HG03439 (cell line): ENCODE results near the gene NDRG4.
"Not testable (repeated sequence)": the region's sequence is repeated elsewhere in the genome, so short reads cannot be mapped to it uniquely, and the experiment has no call there.

Experiments used
- ATAC-seq: cut with Tn5 transposase; IDR thresholded peaks from one replicate; pipeline ENCODE4 v1.9.1; 2021; ENCODE audit warnings: mild to moderate bottlenecking, moderate library complexity; ENCODE audit not compliant: unreplicated experiment

NDRG4 gene

DNA sequence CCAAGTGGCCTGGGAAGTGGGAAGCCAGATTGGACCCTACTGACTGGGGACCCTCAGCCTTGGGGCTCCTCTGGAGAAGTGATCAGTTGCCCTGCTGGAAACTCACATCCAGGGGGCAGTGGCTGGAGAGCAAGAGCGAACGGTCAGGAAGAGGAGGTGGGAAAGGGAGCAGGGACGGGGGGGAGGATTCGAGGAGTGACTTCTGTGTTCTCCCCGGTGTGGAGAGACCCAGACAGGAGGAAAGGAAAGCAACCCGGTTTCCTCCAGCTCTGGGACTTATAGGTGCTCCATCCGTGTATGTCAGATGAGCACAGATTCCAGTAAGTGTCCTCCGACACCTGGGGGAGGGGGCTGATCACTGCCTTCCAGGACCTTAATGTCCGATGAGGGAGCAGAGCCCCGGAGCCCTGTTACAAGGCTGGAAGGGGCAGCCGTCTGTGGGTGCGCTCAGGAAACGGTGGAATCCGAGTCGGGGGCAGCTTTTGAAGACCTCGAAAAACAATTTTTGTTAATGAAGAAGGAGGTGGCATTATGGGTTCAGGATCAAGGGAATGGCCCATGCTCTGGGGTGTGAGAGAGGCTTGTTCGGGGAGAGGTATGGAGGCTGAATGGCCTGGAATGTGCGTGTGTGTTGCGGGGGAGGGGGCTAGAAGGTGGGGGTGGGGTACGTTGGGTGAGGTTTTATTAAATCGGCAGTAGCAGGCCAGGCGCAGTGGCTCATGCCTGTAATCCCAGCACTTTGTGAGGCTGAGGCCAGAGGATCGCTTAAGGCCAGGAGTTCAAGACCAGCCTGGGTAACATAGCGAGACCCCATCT lies 34.8 kb upstream of the NDRG4 start:
- no peak for ATAC-seq

DNA sequence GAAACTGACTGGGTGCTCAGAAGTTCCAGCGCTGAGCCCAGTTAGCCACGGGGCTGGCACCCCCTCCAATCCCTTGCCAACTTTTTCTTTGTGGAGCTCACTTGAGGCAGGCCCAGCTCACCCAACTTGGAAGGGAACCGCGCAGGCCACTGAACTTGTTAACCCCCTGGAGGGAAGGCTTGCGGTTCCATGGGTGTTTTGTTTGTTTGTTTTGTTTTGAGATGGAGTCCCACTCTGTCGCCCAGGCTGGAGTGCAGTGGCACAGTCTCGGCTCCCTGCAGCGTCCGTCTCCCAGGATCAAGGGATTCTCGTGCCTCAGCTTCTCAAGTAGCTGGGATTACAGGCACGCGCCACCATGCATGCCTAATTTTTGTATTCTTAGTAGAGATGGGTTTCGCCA lies 34.1 kb upstream of the NDRG4 start:
- ATAC-seq, result no peak

GRCh38 chr16:58466396-58466795 lies 33.5 kb upstream of the NDRG4 start:
- ATAC-seq, result no peak

- no peak for ATAC-seq
Measured at GRCh38 chr16:58467905-58468304, 32.0 kb upstream of the NDRG4 start.

DNA sequence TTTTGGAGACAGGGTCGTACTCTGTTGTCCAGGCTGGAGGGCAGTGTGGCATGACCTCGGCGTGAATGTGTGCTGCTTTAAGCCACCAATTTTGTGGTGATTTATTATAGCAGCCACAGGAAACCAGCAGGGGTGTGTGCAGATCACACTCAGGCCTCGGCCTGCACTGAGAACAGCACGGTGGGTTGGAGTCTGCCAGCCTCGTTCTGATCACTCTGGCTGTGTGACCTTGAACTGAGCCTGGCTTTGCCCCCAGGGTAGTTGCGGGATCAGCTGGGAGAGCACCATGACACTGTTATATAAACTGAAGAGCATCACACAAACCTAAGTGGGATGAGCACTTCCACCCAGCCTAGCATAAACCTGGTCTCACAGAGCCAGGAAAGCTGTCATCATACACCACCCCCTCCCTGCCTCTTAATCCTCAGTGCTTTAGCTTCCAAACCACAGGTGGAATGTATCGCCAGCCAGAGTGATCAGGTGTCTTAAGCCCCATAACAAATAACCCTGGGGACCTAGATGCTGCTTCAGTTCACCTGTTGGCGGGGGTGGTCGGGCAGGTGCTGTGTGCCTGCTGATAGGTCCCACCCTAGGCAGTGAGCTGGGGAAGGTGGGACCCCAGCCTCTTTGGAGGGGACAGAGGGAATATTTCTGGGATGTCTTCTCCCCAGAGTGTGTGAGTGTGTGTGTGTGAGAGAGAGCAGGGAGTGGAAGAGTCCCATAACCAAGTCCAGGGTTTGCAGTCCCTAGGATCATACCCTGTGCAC lies 28.6 kb upstream of the NDRG4 start:
- ATAC-seq, result no peak

- ATAC-seq, result no peak
Measured at GRCh38 chr16:58472266-58472665, 27.7 kb upstream of the NDRG4 start.

GRCh38 chr16:58472827-58473226 lies 27.1 kb upstream of the NDRG4 start:
- no peak for ATAC-seq

DNA sequence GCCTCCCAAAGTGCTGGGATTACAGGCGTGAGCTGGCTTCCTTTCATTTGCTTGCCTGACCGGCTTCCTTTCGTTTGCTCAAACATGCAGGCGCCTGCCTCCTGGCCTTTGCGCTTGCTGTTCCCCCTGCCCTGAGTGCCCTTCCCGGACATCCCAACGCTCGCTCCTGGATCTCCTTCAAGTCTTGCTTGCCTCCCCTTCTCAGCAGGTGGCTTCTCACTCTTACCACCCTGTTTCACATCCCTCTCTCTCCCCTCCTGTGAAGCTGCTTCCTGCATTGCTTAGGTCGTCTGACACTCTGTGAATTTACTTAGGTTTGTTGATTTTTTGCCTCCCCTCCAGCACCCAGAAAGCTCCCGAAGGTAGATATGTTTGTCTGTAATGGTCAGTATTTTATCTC lies 25.6 kb upstream of the NDRG4 start:
- ATAC-seq, result no peak

DNA sequence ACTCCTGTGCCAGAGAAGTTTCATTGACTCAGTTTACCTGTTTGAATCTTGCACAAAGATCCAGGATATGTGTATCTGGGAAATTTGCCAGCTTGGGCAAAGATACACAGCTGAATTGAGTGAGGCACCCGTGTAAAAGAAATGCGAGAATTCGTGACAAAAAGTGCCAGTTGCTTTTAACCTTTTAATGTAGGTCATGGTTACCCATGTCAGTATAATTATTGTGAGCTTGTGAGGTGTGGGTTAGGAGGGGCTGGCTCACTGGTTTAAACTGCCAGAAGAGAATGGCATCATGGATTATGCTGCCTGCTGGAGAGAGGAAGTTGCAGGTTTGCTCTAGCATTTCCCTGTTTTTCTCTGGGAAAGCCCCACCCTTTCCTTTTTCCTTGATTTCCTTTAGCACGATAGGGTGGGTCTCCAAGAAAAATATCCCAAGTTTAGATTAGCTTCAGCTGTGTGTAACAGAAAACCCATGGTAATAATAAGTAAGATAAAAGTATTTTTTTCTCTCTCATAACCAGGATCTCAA lies 24.8 kb upstream of the NDRG4 start:
- no peak for ATAC-seq

DNA sequence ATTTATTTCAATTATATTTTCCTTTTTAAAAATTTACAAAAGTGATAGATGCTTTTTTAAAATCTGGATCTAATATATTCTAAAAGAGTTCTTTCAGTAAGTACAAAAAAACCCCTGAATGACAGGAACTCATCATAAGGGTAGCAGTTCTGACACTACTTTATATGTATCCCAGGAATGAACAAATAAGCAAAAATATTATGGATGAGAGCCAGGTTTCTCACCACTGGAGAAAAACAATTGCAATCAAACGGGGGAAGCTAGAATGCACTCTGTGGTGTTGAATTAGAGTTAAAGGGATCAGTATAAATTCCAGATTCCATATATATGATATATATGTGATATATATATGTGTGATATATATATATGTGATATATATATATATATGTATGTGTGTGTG lies 23.2 kb upstream of the NDRG4 start:
- no peak for ATAC-seq

DNA sequence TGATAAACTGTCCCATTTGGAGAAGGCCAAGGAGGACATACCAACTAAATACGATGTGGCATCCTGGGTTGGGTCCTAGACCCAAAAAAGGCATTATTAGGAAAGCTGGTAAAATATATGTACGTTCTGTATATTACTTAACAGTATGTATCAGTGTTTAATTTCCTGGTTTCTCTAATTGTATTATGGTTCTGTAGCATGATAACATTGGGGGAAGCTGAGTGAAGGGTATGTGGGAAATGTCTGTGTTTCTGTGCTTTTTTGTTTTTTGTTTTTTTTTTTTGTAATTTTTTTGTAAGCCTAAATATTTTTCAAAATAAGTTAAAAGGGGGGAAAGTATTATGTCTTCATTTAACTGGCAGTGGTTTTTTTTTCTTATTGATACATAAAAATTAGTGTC lies 21.5 kb upstream of the NDRG4 start:
- ATAC-seq, result no peak

GRCh38 chr16:58481226-58481869 lies 18.6 kb upstream of the NDRG4 start:
- ATAC-seq, result no peak

GRCh38 chr16:58481931-58482330 lies 18.0 kb upstream of the NDRG4 start:
- ATAC-seq, result no peak

- no peak for ATAC-seq
Measured at GRCh38 chr16:58485184-58485887, 14.6 kb upstream of the NDRG4 start.

DNA sequence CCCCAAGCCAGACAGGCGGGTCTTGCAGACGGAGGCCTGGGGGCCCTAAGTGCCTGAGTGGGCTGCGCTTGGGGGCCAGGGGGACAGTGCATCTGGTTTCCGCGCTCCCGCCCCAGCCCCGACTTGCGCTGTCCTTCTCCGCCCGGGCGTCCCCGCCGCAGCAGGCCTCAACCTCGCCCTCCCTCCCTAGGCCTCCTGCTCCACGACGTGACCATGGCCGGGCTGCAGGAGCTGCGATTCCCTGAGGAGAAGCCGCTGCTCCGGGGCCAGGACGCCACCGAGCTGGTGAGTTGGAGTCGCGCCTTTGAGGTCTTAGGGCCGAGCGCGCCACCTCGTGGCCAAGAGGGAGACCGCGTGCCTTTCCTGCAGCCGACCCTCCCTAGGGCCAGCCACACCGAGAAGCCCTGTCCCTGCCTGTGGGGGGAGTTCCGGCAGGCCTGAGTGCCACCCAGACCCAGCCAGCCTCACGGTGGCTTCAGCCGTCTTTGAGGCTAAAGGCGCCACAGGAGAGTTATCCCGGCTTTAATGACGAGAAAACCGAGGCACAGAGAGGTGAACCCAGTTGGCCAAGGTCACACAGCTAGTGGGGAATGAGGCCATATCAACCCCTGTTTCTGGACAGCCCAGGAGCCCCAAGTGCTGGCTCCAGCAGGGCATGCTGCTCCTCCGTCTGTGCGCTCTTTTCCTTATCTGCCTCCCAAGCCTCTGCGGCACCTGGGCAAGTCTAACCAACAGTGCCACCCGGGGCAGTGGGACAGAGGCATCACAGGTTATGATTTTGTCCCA lies 12.2 kb upstream of the NDRG4 start:
- ATAC-seq, result no peak

DNA sequence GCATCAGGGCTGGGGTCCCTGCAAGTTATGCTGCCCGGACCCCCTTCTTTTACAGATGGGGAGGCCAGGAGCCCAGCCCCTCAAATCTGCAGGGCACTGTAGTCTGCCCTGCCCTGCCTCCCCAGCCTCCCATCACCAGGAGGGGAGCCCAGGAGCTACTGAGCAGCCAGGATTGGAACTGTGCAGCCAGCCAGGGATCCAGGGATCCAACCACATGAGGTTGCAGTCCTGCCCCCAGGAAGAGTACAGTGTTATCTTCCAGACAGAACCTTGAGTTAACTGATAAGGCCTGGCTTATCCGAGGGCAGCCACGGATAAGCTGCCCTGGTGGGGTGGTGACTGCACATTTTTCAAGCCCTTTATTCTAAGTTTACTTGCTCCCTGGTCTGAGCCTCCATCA lies 11.4 kb upstream of the NDRG4 start:
- ATAC-seq, result no peak

DNA sequence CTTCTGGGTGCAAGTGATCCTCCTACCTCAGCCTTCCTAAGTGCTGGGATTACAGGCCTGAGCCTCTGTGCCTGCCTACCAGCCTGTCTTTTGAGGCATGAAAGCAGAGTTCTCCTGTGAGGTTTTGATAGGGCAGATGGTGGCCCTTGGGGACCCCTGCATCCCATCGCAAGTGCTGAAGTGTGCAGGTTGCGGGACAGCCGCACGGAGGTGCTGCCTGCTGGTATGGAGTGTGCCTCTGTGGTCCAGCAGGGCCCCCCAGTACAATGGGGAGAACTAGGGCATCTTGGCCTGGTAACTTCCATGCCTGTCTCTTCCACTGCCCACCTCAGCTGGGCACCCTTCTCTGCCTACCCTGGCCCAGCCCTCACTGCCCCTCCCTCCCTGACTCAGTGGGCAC lies 9.9 kb upstream of the NDRG4 start:
- ATAC-seq, result no peak

- ATAC-seq, result not testable (repeated sequence)
Measured at GRCh38 chr16:58490539-58490938, 9.4 kb upstream of the NDRG4 start.

GRCh38 chr16:58492066-58492465 lies 7.9 kb upstream of the NDRG4 start:
- no peak for ATAC-seq

GRCh38 chr16:58492735-58493134 lies 7.2 kb upstream of the NDRG4 start:
- no peak for ATAC-seq
